Retinal pigment epithelial cell (primary cell): Measurements from ENCODE around the gene PDE11A.
"Not testable (repeated sequence)": the region's sequence is repeated elsewhere in the genome, so short reads cannot be mapped to it uniquely, and the experiment has no call there.

Source experiments
- DNase-seq: peaks from one replicate; pipeline ENCODE4 v3.0.0-alpha.2; 2010; ENCODE audit warnings: low read depth
- H3K4me3 ChIP-seq: 2 replicates; pipeline ENCODE4 v1.5.1; 2011; ENCODE audit warnings: mild to moderate bottlenecking, low read length, control low read depth, moderate library complexity
- CTCF ChIP-seq: conservative IDR thresholded peaks from 2 replicates; pipeline ENCODE4 v1.5.1; 2011; ENCODE audit warnings: low read depth, low read length, control low read depth, inconsistent platforms

The PDE11A gene

GRCh38 chr2:178066324-178066723 is 6.3 kb downstream of the PDE11A start:
- H3K4me3 ChIP-seq, result no peak overlapping the region

GRCh38 chr2:178059681-178060080 is 12.9 kb downstream of the PDE11A start:
- no peak overlapping the region for H3K4me3 ChIP-seq
- no peak for TF ChIP-seq CTCF
- no peak for DNase-seq

More at GRCh38 chr2:178066324-178066723, 6.3 kb downstream of the PDE11A start:
- no peak for DNase-seq
- TF ChIP-seq CTCF, result no peak

- no peak for DNase-seq
- no peak for TF ChIP-seq CTCF
These were observed 13.5 kb downstream of the PDE11A start for GRCh38 chr2:178059111-178059510.

GRCh38 chr2:178057179-178057680 is 15.3 kb downstream of the PDE11A start:
- TF ChIP-seq CTCF, result no peak
- no peak for DNase-seq
- H3K4me3 ChIP-seq, result no peak overlapping the region

More at GRCh38 chr2:178059111-178059510, 13.5 kb downstream of the PDE11A start:
- no peak overlapping the region for H3K4me3 ChIP-seq

- no peak overlapping the region for H3K4me3 ChIP-seq
- no peak for DNase-seq
- TF ChIP-seq CTCF, result no peak
These were observed 16.2 kb downstream of the PDE11A start for GRCh38 chr2:178056345-178056744.

GRCh38 chr2:178051257-178051656 is 21.3 kb downstream of the PDE11A start:
- not testable (repeated sequence) for H3K4me3 ChIP-seq, DNase-seq

- no peak for TF ChIP-seq CTCF
- DNase-seq, result no peak
- no peak overlapping the region for H3K4me3 ChIP-seq
These were observed 25.2 kb downstream of the PDE11A start for GRCh38 chr2:178047391-178047790.

- TF ChIP-seq CTCF, result no peak
- H3K4me3 ChIP-seq, result no peak overlapping the region
- DNase-seq, result no peak
These were observed 27.7 kb downstream of the PDE11A start for GRCh38 chr2:178044836-178045235.
